HG02571 (cell line): ENCODE measurements around the gene PLCB4.
"Not testable (repeated sequence)": the region's sequence is repeated elsewhere in the genome, so short reads cannot be mapped to it uniquely, and the experiment has no call there.

Experiments
- ATAC-seq: cut with Tn5 transposase; IDR thresholded peaks from one replicate; pipeline ENCODE4 v1.9.1; 2021; ENCODE audit warnings: mild to moderate bottlenecking, moderate library complexity; ENCODE audit not compliant: unreplicated experiment

PLCB4 gene

DNA sequence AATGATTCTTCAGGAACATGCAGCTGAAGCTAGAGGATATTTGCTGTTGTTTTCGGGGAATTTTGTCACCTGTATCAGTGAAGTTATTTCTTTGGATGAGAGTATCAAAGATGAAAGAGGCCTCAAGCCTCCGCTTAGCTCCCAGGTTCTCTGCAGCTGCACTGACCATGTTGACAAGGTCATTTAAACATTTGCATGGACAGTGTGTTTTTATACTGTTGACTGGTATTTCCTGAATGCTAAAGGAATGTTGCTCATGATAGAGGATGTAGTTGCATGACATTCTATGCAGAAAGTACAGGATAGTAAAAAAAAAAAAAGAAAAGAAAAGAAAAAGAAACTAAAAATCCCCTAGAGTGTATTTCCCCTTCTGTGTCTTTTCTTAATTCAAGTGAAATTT, 279.9 kb downstream of the PLCB4 start:
- no peak for ATAC-seq

DNA sequence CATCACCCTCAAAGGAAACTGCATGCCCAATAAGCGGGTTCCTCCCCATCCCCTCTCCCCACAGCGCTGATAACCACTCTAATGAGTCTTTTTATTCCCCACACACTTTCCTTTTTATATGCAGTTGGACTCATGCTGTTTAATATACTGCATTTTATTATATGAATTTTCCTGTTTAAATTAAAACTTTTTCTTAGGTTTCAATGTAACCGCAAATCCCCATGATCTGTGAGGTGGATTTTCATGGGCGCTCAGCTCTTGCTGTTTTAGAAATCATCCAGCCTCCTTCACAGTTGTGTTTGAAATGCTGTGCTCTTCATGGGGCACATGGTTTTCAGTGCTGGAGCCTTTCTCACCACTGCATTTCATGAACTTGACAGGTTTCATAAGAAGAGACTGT, 280.4 kb downstream of the PLCB4 start:
- ATAC-seq, result no peak

DNA sequence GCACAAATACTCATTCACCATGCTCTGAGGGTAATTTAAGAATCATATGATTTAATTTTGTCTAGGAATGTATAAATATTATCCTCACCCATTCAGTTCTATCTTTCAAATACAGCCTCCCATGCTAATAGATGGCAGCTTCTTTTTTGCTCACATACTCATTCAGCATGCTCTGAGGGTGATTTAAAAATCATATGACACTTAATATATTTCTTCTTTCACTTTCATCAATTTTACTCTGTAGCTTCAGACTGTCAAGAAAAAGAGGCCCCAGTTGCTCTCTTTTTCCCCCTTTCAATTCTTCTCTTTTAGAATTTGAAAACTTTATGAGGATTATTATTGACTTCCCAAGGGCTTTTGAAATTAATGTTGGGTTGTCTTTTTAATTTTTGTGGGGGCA, 283.9 kb downstream of the PLCB4 start:
- no peak for ATAC-seq

DNA sequence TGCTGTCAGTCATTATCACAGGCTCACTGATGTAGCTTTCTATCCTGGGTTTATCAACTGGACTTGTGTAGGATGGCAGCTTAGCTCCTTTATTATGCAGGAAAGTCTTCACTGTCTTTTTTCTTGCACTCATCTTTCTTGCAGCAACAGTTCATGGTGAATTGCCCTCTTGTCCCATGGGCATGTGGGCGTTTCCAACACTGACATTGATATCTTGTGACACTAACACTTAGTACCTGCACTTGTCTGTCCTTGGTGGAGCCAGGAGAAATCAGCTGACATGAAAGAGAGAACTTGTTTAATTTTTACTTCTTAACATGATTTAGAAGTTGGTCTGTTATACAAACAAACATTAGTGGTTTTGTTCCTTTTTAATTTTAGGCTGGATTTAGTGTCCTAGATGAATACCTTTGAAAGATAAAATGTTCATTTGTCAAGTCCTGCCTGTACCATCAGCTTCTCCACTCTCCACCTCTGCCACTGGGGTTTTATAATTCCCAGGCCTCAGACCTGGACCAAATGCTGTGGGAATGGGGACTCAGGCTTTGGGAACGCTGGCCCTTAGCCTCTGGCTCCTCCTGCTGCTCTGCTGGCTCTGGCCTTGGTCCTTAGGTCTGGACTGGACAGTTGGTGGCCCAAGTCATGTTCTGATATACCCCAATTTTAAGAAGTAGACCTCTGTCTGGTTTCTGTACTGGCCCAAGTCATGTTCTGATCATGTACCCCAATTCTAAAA, 284.5 kb downstream of the PLCB4 start:
- ATAC-seq, result no peak

- no peak for ATAC-seq
These were observed 285.0 kb downstream of the PLCB4 start for GRCh38 chr20:9353916-9354276.

- ATAC-seq, result no peak
These were observed 285.7 kb downstream of the PLCB4 start for GRCh38 chr20:9354579-9354978.

GRCh38 chr20:9358001-9358400, 289.1 kb downstream of the PLCB4 start:
- no peak for ATAC-seq

- ATAC-seq, result no peak
These were observed 290.8 kb downstream of the PLCB4 start for GRCh38 chr20:9359561-9360308.

DNA sequence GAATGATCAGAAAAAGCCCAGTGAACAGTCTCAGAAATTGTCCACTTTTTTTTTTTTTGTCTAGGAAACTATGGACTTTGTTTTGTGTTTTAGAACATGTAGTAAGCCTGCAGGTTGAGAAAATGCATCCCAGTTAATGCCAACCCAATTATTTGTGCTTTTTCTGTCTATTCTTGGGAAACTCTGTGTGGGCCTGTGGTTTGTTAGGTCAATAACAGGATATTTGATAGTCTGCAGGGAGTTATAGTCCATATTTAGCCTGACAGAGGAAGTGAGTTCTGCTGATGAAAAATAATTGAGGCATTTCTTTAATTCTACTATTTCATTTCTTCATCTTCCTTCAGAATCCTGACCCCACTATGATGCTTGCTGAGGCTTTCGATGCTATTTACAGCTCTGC, 291.5 kb downstream of the PLCB4 start:
- ATAC-seq, result no peak

DNA sequence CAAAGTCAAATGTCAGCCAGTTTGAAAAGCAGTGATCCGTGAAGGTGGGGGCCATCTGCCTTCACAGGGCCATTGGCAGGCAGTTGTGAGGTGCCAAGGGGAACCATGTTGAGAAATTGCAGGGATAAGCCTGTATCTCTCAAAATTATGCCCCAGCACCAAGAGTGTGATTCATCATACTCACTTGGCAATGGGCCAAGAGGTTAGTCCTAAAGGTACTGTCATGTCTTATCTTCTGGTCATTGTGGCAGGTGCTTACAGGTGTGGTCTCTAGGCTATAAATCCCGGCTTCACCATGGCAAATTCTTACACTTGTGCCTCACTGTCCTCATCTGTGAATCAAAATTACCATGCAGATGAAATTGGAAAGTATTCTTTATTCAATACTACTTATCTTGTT, 294.8 kb downstream of the PLCB4 start:
- ATAC-seq, result no peak

DNA sequence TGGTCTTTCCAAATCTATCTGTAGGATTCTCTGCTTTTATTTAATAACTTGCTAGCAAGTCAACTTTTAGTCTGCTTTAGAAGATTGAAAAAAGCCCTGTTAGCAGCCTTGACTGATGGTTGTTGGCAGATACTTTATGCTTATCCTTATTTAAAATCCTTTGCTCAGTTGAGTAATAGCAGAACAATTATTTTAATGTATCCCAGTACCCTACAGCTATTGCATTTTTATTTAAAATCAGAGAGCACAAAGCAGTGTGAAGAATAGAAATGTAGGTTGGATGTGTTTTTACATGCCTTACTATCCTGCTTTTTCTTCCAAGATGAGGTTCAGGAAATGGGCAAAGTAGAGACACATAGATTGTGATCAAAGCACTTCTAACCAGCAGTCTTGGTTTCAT, 298.4 kb downstream of the PLCB4 start:
- ATAC-seq, result no peak

DNA sequence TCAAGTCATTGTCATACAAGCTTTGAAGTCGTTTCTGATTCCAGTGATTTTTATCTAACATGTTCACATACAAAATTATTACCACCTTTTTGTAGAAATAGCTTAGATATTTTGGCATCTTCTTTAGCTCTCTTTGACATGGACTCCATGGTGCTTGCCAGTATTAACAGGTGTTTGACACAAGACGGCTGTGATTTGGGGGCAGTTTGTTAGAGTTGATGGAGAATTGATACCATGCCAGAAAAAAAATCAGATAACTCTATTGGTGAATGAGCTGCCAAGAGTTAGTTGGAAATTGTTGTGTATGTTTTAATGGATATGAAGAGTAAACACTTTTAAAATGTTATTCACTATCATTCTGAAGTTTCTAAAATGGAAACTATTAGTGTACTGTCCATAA, 298.9 kb downstream of the PLCB4 start:
- ATAC-seq, result no peak

DNA sequence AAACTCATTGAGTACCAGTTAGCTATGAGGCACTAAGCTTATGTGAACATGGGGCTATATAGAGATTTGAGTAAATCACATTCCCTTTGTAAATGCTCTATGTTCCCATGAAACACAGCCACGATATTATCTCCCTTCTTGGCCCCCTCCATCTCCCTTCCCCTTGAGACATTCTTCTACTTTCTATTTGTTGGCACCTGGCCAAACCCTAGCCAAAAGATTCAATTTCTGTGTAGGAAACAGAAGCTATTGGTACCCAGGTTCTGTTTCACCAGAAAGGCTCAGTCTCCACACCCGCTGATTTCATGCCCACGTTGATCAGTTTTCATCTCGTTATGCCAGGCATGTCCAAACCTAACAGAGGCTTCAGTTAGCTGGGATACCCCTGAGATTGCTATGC, 300.0 kb downstream of the PLCB4 start:
- ATAC-seq, result no peak

GRCh38 chr20:9369557-9369956, 300.7 kb downstream of the PLCB4 start:
- no peak for ATAC-seq

DNA sequence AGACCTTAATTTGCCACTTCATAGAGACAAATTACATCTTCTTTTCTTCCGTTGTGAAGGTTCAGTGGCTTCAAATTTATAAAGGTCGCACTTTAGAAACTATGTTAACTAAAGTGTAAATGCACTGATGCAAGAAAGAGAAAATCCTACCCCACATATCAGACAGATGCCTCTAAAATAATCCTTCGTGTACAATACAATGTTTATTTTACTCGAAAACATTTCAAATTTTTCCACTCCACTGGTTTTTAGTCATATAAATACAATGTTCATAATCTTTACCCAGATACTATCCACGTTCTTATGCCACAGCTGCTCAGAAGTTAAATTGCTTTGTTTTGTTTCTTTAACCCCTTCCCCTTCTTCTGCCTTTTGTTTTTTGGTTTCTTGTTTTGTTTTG, 305.2 kb downstream of the PLCB4 start:
- no peak for ATAC-seq

DNA sequence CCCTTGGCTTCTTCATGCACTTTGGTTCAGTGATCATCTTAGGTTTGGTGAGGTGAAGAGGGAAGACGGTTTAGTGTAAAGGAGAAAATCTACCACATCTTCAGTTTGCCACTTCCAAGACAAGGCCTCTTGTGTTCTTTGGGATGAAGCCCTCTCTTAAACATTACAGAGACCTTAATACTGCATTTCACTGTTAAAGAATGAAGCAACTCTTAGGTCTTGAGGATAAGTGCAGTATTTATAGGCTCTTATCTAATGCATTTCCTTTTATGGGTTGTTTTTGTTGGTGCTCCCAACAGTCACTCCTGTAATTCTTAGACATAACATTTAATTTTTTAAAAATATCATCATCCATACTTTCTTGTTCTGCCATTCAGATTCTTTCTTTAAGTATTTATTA, 305.6 kb downstream of the PLCB4 start:
- ATAC-seq, result no peak

- ATAC-seq, result no peak
These were observed 306.4 kb downstream of the PLCB4 start for GRCh38 chr20:9375221-9375681.

DNA sequence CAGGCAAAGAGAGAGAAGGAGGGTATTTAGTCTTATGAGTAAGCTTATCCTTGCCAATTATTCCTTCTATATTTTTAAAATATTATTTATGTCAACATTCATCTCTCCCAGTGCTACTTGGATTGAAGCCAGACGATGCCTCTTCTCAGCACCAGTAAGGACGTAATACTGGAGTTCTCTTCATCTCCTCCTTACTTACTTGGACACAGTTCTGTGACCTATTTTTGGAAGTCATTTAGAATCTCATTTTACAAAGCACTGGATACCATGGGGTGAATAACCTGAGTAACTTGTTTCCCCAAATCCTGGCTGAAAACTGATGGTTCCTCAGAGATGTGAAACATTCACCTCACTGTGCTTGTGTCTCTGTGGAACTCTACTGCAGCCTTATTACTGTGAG, 308.1 kb downstream of the PLCB4 start:
- no peak for ATAC-seq

- ATAC-seq, result not testable (repeated sequence)
These were observed 316.7 kb downstream of the PLCB4 start for GRCh38 chr20:9385345-9386310.

DNA sequence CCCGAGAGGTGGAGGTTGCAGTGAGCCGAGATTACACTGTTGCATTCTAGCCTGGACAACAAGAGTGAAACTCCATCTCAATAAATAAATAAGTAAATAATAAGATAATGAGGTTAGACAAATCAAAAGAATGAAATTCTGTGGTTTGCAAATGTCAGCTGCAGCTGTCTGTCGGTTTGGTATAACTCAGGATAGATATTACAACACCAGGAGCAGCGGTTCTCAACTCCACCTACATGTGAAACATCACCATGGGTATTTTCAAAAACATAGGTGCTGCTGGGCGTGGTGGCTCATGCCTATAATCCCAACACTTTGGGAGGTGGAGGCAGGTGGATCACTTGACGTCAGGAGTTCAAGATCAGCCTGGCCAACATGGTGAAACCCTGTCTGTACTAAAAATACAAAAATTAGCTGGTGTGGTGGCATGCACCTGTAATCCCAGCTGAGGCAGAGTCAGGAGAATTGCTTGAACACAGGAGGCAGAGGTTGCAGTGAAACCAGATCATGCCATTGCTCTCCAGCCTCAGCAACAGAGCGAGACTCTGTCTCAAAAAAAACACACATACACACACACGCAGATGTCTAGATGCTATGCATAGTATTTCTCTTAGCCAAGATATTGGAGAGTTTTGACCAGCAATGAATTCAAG, 319.4 kb downstream of the PLCB4 start:
- no peak for ATAC-seq

DNA sequence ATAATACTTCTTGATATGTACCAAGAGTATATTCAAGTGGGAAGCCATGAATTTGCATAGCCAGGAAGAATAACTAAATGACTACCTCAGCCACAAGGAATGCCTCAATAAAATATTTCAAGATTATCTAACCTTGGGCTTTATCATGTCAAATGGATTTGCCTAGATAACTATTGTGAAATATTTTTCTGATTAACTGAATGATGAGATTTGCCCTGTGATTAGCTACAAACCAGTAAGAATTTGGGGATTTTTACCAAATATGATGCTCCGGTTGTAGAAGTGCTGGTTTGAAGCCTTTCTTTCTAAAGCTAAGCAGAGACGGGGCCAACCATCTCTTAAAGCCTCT, 319.9 kb downstream of the PLCB4 start:
- no peak for ATAC-seq
